ENCODE data around the gene FRMD4A.
A peak's percentile ranks its signal among the peaks of the same experiment; 100 is the strongest.
"Not testable (repeated sequence)": the region's sequence is repeated elsewhere in the genome, so short reads cannot be mapped to it uniquely, and the experiment has no call there.

FRMD4A gene

GRCh38 chr10:13877154-13877909 lies 453.4 kb downstream of the FRMD4A start:
- no peak for DNase-seq (ENCODE audit: low spot score)

GRCh38 chr10:13873196-13873595 lies 457.5 kb downstream of the FRMD4A start:
- no peak for DNase-seq (ENCODE audit: low spot score)

- DNase-seq (ENCODE audit: low spot score), result no peak
Measured at GRCh38 chr10:13872411-13872810, 458.3 kb downstream of the FRMD4A start.

DNA sequence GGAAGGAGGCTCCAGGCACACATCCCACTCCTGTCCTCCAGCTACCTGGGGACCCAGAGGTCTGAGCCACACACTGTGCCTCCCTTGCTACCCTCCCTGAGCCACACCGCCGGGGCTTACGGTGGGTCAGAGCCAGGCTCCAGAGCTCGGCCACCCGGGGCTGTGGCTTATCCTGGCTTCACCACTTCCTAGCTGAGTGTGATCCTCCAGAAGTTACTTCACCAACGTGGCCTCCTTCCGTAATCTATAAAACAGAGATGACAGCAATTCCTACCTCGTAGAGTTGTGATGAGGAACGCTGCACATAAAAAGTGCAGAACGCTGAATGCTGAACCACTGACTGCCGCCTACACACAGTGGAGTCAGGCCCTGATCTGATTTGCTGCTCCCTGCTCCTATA lies 458.9 kb downstream of the FRMD4A start:
- DNase-seq (ENCODE audit: low spot score), result no peak

DNA sequence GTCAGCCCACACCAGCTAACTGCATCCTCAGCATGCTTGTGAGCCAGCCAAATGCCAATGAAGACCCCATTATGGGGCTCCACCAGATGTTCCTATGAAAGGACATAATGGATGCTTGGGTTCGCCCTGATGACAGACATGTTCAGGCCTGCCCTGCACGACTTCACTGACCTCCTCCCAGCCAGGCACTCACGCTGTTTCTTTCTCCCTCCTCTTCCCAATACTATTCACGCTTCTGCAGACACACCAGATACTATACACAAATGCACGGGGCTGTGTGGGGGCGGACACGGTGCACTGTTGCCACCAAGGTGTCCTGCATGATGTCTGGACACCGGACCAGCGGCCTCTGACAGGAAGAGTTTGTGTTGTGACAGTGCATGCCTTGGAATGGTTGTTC lies 459.7 kb downstream of the FRMD4A start:
- DNase-seq (ENCODE audit: low spot score), result no peak

DNA sequence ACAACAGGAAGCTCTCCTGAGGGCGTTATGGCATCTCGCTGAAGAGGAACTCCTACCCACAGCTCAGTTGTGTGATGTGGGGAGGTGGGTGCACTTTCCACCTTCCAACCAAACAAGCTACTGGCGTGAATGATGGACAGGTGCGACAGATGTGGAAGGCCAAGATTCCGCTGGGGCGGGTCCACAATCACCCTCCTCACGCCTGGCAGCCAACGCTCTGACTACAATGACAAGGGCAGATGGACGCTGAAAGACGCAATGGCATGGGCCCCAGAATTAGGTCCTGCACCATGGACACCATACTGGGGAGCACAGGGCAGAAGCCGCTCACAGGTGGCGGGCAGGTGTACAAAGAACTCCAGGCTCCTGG lies 461.4 kb downstream of the FRMD4A start:
- no peak for DNase-seq (ENCODE audit: low spot score)

DNA sequence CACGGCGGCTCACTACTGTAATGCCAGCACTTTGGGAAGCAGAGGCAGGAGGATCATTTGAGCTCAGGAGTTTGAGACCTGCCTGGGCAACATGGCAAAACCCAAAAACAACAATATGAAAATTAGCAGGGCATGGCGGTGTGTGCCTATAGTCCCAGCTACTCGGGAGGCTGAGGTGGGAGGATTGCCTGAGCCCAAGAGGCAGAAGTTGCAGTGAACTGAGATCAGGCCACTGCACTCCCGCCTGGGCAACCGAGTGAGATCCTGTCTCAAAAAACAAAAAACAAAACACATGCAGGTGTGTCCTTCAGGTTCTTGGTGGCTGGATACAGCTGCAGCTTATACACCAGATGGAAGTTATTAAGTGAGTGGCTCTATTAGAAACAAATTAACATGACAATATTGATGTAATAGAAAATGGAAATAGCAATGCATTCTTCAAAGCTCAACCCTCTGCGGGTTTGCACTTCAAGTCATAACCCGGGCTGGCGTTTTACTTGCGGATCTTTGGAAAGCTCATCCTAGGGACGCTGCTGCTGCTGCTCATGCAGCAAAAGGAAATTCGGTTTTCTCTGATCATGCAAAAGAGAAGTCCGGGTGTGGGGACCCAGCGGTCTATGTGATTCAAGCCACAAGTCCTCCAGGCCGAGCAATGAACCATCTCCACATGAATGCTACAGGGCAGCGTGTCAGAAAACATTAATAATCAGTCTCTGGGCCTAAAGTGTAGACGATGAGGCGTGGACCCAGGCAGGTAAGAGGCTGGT lies 462.0 kb downstream of the FRMD4A start:
- DNase-seq (ENCODE audit: low spot score), result no peak

DNA sequence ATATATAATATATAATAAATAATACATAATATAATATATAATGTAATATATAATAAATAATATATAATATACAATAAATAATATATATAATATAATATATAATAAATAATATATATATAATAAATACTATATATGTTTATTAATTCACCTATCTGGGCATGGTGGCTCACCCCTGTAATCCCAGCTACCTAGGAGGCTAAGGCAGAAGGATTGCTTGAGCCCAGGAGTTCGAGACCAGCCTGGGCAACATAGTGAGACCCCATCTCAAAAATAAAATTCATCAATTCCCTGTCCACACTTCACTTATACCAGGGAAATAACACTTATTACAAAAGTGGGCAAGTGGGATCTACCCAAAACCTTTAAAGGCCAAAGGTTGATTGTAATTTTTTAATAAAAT lies 462.9 kb downstream of the FRMD4A start:
- DNase-seq (ENCODE audit: low spot score), result no peak

GRCh38 chr10:13865758-13866491 lies 464.8 kb downstream of the FRMD4A start:
- DNase-seq (ENCODE audit: low spot score), result no peak

GRCh38 chr10:13865220-13865619 lies 465.5 kb downstream of the FRMD4A start:
- DNase-seq (ENCODE audit: low spot score), result not testable (repeated sequence)

DNA sequence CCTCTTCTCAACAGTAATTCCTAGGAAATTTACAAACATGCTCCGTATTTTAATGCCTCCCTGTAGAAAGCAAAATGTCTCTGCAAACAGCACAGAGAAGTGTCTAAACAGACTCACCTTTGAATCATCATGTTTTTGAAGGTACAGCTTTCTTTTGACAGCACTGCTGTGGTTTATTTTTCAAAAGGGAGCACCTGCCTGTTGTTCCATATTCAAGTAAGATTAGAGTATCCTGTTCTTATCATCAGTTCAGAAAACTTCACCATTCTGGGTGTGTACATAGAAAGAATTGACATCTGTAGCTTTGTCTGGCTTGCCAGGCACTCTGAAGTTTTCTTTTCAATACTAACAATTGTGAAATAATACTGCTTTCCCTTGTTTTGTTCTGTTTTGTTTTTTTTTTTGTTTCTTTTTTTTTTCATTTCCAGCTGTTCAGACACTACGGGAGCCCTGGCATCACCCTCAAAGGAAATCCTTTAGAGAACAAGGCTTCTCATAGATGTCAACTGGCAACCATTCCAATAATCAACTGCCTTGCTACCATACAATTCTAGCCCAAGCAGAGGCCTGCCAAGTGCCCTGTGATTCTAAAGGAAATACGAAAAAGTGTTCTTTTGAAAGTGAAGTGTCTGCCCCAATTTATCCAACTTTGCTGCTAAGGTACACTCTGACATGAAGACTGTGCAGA lies 468.0 kb downstream of the FRMD4A start:
- no peak for DNase-seq (ENCODE audit: low spot score)

GRCh38 chr10:13860886-13861285 lies 469.8 kb downstream of the FRMD4A start:
- no peak for DNase-seq (ENCODE audit: low spot score)

- no peak for DNase-seq (ENCODE audit: low spot score)
Measured at GRCh38 chr10:13859979-13860654, 470.6 kb downstream of the FRMD4A start.

DNA sequence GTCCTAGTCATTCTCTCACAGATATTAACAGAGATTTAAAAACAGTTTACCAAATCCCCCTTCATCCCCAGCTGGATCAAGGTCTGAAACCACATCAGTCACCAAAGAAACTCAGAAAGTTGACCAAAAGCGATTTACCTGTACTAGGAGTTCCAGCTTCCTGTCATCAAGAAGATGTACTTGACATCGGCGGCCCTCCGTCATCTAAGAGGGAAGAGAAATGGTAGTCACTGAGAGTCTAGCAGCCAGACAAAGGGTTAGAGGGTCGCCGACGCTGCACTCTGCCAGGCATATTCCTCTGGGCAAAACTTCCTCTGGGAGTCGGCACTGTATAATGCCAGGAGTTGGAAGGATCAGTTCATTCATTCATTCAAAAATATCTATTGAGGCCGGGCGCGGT lies 472.0 kb downstream of the FRMD4A start:
- no peak for DNase-seq (ENCODE audit: low spot score)

DNA sequence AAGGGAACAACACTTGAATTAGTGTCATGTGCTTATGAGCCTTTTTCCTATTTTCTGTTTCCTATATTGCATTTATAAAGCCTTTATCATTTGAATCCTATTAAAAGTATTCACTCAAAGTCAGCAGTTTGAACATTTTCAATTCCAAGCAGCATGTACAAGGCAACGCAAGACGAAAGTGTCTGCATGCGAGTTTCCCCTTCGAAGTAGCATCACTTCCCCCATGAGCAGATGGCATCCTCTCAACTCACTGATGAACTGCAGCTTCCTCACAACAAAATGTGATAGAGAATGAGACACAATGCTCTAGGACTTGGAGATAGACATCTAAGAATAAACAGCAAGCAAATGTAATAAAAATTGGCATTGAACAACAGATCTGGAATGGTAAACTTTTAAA lies 473.3 kb downstream of the FRMD4A start:
- no peak for DNase-seq (ENCODE audit: low spot score)

- no peak for DNase-seq (ENCODE audit: low spot score)
Measured at GRCh38 chr10:13853854-13854253, 476.9 kb downstream of the FRMD4A start.

- no peak for DNase-seq (ENCODE audit: low spot score)
Measured at GRCh38 chr10:13852872-13853271, 477.9 kb downstream of the FRMD4A start.

DNA sequence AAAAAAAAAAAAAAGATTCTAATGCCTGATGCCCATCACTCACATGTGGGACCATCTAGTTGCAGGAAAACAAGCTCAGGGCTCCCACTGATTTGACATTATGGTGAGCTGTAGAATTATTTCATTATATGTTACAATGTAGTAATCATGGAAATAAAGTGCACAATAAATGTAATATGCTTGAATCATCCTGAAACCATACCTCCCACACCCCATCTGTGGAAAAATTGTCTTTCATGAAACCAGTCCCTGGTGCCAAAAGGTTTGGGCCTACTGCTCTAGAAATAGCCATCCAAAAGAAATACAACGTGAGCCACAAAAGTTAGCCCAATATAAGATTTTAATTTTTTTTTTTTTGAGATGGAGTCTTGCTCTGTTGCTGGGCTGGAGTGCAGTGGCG lies 478.8 kb downstream of the FRMD4A start:
- DNase-seq (ENCODE audit: low spot score), result no peak

DNA sequence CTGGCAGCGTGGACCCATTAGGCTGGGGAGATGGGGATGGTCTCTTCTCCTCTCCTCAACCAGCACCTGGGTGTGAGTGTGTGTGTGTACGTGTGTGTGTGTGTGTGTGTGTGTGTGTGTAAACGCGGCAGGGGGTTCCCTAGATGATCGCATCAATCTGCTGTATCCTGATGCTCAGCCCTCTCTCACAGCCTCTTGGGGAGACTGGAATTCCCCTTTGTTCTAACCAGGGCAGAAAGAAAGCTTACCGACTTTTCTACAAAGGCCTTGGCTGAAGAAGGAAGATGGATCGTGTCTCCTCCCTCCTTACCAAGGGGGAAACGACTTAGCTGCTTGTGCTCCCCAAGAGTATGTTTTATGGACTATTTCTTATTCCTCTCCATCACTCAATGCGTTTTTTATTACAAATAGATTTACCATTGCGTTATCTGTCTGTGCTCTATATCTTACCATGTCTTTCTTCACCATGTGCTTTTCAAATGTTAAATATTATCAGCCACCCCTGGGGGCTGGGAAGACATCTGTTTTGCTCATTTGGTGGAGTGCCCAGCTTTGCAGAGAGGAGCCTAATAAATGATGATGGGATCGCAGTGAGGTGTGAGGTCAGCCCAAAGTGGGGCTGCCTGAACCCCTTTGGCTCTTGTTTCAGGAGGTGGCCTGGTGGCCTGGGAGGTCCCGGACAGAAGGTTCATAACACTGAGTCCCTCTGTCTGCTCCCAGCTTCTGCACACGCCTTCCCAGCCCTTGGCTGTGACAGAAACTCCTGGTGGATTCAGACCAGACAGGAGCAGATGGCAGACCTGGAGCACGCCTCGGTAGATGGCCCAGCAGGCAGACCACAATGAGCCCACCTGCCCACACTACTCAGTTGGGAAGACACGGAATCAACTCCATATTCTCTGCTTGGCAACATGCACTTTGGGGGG lies 481.9 kb downstream of the FRMD4A start:
- no peak for DNase-seq (ENCODE audit: low spot score)

- peak; percentile 26 for DNase-seq (ENCODE audit: low spot score)
Measured at GRCh38 chr10:13847201-13847631, 483.5 kb downstream of the FRMD4A start.

DNA sequence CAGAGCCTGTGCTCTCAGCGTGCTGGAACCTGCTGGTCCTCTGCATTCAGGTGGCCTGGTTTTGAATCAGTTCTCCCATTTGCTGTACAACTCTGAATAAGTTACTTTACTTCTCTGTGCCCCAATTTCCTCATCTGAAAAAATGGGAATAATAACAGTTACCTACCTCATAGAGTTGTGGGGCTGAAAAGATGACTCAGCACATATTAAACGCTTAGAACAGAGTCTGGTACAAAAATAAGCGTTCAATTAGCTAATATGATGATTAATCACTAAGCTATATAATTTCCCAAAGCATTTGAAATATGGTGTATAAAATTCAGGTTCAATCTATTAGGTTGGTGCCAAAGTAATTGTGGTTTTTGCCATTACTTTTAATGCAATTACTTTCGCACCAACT lies 484.8 kb downstream of the FRMD4A start:
- DNase-seq (ENCODE audit: low spot score), result no peak

Measured in HuH-7 (cell line).